Right forelimb (tissue), 1 donor: ENCODE data around the gene HAPSTR1.

Experiments used
- DNase-seq: peaks from one replicate; pipeline ENCODE4 v3.0.0-alpha.2; 2018

The HAPSTR1 gene

GRCh38 chr16:9124444-9124843, 33.0 kb downstream of the HAPSTR1 start:
- no peak for DNase-seq

- no peak for DNase-seq
Measured at GRCh38 chr16:9124908-9125584, 33.6 kb downstream of the HAPSTR1 start.

- no peak for DNase-seq
Measured at GRCh38 chr16:9125658-9126505, 34.4 kb downstream of the HAPSTR1 start.

- DNase-seq = no peak
Measured at GRCh38 chr16:9126609-9127008, 35.2 kb downstream of the HAPSTR1 start.

GRCh38 chr16:9128346-9129342, 37.2 kb downstream of the HAPSTR1 start:
- DNase-seq = no peak

GRCh38 chr16:9134306-9134705, 42.9 kb downstream of the HAPSTR1 start:
- DNase-seq = no peak

GRCh38 chr16:9134739-9135138, 43.3 kb downstream of the HAPSTR1 start:
- peak; percentile 54 for DNase-seq

- DNase-seq = no peak
Measured at GRCh38 chr16:9135797-9136196, 44.4 kb downstream of the HAPSTR1 start.

- no peak for DNase-seq
Measured at GRCh38 chr16:9136596-9136995, 45.2 kb downstream of the HAPSTR1 start.

GRCh38 chr16:9138021-9138680, 46.7 kb downstream of the HAPSTR1 start:
- DNase-seq = no peak

- peak; percentile 70 for DNase-seq
Measured at GRCh38 chr16:9138731-9139501, 47.5 kb downstream of the HAPSTR1 start.

- DNase-seq = no peak
Measured at GRCh38 chr16:9139965-9140364, 48.5 kb downstream of the HAPSTR1 start.
